ENCODE measurements around the gene KCNB1. TPM values are rescaled to one million over a fixed set of nuclear protein-coding genes. Genes with fewer than 3 reads are reported as not detected.
A peak's percentile ranks its signal among the peaks of the same experiment; 100 is the strongest.

Gene KCNB1
- total and polyA plus RNA-seq, 8 donors: 0.12 to 21.0 (median 2.3) TPM; not detected in 1

- no peak for DNase-seq
- Histone ChIP-seq H3K4me3 (no peak overlapping the region), H3K36me3 (no peaks in the 10 kb centered on the region), H3K9me3 (no peaks in the 10 kb centered on the region), H3K4me1 (peaks cover 0 to 50% (median 35%) of the 10 kb centered on the region in 4 donors), H3K27ac (peak overlapping the region in 4 of 5 donors; percentile 55 to 84 (median 68)), H3K27me3 (peaks cover 0 to 17% (median 0%) of the 10 kb centered on the region in 3 donors)
- TF ChIP-seq POLR2AphosphoS5 (IDR thresholded peaks at IDR 0.05) (no peak), POLR2A (IDR thresholded peaks at IDR 0.05) (no peak), CTCF (IDR thresholded peaks at IDR 0.05) (no peak), EP300 (IDR thresholded peaks at IDR 0.05) (no peak)
- 69 to 88% (median 81%) methylated on average over 3 of the region's 3 CpGs for WGBS, 5 donors
- intact Hi-C loops (cut with DNase I; ENCODE audit: low total_unique reads): no loop called here
Measured at GRCh38 chr20:49446080-49446479, 36.4 kb downstream of the KCNB1 start.

- WGBS, 5 donors: 10 to 26% (median 16%) methylated on average over 5 of the region's 5 CpGs
- Histone ChIP-seq H3K27me3 (peaks cover 0 to 16% (median 0%) of the 10 kb centered on the region in 3 donors), H3K27ac (peak overlapping the region in 3 of 5 donors; percentile 55 to 84 (median 68)), H3K4me1 (peaks cover 0 to 56% (median 31%) of the 10 kb centered on the region in 4 donors), H3K4me3 (no peak overlapping the region), H3K36me3 (no peaks in the 10 kb centered on the region), H3K9me3 (no peaks in the 10 kb centered on the region)
- intact Hi-C loops (cut with DNase I; ENCODE audit: low total_unique reads): no loop called here
- DNase-seq: peak in 1 of 2 donors; percentile 57
- no peak for TF ChIP-seq POLR2A (IDR thresholded peaks at IDR 0.05)
- no peak for TF ChIP-seq POLR2AphosphoS5 (IDR thresholded peaks at IDR 0.05)
Measured at GRCh38 chr20:49445176-49445575, 37.3 kb downstream of the KCNB1 start.

- DNase-seq: no peak
- no peaks in the 10 kb centered on the region for H3K9me3 ChIP-seq
- intact Hi-C loops (cut with DNase I; ENCODE audit: low total_unique reads): no loop called here
- H3K4me3 ChIP-seq: no peak overlapping the region
- peaks cover 0 to 19% (median 0%) of the 10 kb centered on the region in 3 donors for H3K27me3 ChIP-seq
- H3K36me3 ChIP-seq: no peaks in the 10 kb centered on the region
- 70 to 89% (median 76%) methylated on average over 1 of the region's 1 CpG for WGBS, 5 donors
- peaks cover 0 to 58% (median 33%) of the 10 kb centered on the region in 4 donors for H3K4me1 ChIP-seq
- TF ChIP-seq POLR2AphosphoS5 (IDR thresholded peaks at IDR 0.05) (no peak), POLR2A (IDR thresholded peaks at IDR 0.05) (no peak), EP300 (IDR thresholded peaks at IDR 0.05) (no peak), CTCF (IDR thresholded peaks at IDR 0.05) (no peak)
- peak overlapping the region in 2 of 5 donors; percentile 68 to 84 for H3K27ac ChIP-seq
Measured at GRCh38 chr20:49444553-49444990, 37.9 kb downstream of the KCNB1 start.

GRCh38 chr20:49437057-49437456, 45.4 kb downstream of the KCNB1 start:
- Histone ChIP-seq H3K4me1 (peaks cover 0 to 19% (median 4%) of the 10 kb centered on the region in 4 donors), H3K27ac (no peak overlapping the region), H3K4me3 (no peak overlapping the region), H3K36me3 (no peaks in the 10 kb centered on the region), H3K9me3 (no peaks in the 10 kb centered on the region), H3K27me3 (peaks cover 0 to 16% (median 3%) of the 10 kb centered on the region in 3 donors)
- intact Hi-C loops (cut with DNase I; ENCODE audit: low total_unique reads): no loop called here
- 70 to 89% (median 83%) methylated on average over 3 of the region's 3 CpGs for WGBS, 5 donors
- TF ChIP-seq EP300 (IDR thresholded peaks at IDR 0.05) (no peak), POLR2A (IDR thresholded peaks at IDR 0.05) (no peak), CTCF (IDR thresholded peaks at IDR 0.05) (no peak), POLR2AphosphoS5 (IDR thresholded peaks at IDR 0.05) (no peak)
- no peak for DNase-seq

GRCh38 chr20:49435639-49436038, 46.8 kb downstream of the KCNB1 start:
- Histone ChIP-seq H3K4me1 (peaks cover 0 to 13% (median 4%) of the 10 kb centered on the region in 4 donors), H3K4me3 (no peak overlapping the region), H3K36me3 (no peaks in the 10 kb centered on the region), H3K27me3 (peaks cover 0 to 16% (median 3%) of the 10 kb centered on the region in 3 donors), H3K27ac (no peak overlapping the region), H3K9me3 (no peaks in the 10 kb centered on the region)
- DNase-seq: no peak
- intact Hi-C loops (cut with DNase I; ENCODE audit: low total_unique reads): no loop called here
- TF ChIP-seq POLR2A (IDR thresholded peaks at IDR 0.05) (no peak), CTCF (IDR thresholded peaks at IDR 0.05) (no peak), EP300 (IDR thresholded peaks at IDR 0.05) (no peak), POLR2AphosphoS5 (IDR thresholded peaks at IDR 0.05) (no peak)
- 63 to 80% (median 70%) methylated on average over 5 of the region's 5 CpGs for WGBS, 5 donors

Measured in stomach (tissue), 9 donors.